Endothelial cell of umbilical vein (primary cell): ENCODE measurements around the gene TNFRSF4.

ENCODE experiments used
- MAX ChIP-seq: IDR thresholded peaks from 2 replicates; pipeline ENCODE4 v1.6.1; 2011; ENCODE audit not compliant: insufficient read depth, insufficient read length
- POLR2A ChIP-seq: IDR thresholded peaks from 2 replicates; pipeline ENCODE4 v1.6.1; 2012; ENCODE audit warnings: low read depth, mild to moderate bottlenecking, control low read depth, low read length
- POLR2AphosphoS5 ChIP-seq: IDR thresholded peaks from 2 replicates; pipeline ENCODE4 v1.6.1; 2012; ENCODE audit warnings: low read depth, mild to moderate bottlenecking, control low read depth, low read length, moderate library complexity; ENCODE audit not compliant: insufficient read depth

- no peak for TF ChIP-seq POLR2AphosphoS5
- no peak for TF ChIP-seq POLR2A
- no peak for TF ChIP-seq MAX
Measured at GRCh38 chr1:1167841-1168450, 46.0 kb downstream of the TNFRSF4 start.
